ENCODE measurements around the gene THAP8.
A peak's percentile ranks its signal among the peaks of the same experiment; 100 is the strongest.
"Not testable (repeated sequence)": the region's sequence is repeated elsewhere in the genome, so short reads cannot be mapped to it uniquely, and the experiment has no call there.

THAP8 gene, protein sequence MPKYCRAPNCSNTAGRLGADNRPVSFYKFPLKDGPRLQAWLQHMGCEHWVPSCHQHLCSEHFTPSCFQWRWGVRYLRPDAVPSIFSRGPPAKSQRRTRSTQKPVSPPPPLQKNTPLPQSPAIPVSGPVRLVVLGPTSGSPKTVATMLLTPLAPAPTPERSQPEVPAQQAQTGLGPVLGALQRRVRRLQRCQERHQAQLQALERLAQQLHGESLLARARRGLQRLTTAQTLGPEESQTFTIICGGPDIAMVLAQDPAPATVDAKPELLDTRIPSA

DNA sequence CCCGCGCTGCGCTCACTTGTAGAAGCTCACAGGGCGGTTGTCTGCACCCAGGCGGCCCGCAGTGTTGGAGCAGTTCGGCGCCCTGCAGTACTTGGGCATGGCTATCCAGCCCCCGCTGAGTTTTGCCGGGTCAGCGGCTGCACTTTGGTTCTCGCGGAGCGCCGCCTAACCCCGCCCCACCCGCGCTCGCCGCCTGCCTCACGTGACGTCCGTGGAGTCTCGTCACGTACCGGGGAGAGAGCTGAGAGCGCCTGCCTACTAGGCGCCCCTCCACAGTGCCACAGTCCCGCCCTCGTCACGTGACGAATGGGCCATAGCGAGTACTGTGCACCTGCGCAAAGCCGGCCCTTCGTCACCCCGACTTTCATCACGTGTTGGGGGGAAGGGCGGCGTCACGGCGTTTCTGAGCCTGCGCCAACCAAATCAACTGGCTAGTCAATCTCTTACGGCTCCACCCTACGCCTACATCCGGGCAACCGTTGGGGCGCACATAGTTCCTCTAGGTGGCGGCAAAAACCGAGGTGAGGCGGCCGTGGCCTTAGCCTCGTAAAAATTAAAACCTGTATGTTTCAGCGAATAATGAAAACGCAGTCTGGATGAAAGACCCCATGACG is at the start of gene THAP8:
Gene THAP8, minus strand, starts transcription at position 167 of the 614 bp plus-strand sequence. Its CDS starts 68 bp downstream, at position 99.
- peak; percentile 98 for DNase-seq

DNA sequence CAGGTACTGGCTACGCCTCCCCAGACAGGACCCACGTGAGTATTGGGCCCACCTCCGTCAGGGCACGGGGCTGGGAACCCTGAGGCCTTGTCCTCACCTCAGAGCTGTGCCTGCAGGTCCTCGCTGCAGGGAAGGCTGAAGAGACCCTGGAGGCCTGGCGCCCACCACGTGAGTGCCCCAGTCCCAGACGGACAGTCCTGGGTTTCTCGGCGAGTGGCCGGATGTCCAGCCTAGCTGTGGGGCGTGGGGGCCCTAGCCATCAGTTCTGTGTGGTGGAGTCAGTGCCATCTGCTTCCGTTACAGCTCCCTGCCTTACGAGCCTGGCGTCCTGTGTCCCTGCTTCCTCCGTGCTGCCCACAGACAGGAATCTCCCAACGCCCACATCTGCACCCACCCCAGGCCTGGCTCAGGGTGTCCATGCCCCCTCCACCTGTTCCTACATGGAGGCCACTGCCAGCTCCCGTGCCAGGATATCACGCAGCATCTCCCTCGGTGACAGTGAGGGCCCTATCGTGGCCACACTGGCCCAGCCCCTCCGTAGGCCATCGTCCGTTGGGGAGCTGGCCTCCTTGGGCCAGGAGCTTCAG is 49.0 kb upstream of the THAP8 start:
- DNase-seq = no peak

DNA sequence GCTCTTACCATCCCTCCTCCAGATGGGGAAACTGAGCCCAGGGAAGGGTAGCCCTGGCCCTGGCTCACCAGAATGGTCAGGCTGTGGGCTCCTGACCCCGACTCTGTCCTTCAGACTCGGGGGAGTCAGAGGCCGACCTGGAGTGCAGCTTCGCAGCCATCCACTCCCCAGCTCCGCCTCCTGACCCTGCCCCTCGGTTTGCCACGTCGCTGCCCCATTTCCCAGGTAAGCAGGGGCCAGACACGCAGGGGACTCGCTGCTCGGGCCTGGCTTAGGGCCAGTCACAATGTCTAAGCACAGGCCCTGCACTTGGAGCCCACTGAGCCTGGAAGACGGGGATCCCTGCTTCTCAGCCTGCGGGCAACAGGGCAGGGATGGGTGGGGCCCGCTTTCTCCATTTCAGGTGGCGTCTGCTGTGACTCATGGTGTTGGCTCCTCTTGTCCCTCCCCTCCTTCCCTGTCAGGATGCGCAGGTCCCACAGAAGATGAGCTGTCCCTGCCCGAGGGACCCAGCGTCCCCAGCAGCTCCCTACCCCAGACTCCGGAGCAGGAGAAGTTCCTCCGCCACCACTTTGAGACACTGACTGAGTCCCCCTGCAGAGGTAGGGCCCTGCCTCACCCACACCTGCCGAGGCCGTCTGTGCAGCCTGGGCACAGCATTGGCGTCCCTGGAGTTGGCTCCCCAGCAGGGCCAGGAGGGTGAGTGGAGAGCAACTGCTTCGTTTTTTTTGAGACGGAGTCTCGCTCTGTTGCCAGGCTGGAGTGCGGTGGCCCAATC is 47.7 kb upstream of the THAP8 start:
- no peak for DNase-seq

DNA sequence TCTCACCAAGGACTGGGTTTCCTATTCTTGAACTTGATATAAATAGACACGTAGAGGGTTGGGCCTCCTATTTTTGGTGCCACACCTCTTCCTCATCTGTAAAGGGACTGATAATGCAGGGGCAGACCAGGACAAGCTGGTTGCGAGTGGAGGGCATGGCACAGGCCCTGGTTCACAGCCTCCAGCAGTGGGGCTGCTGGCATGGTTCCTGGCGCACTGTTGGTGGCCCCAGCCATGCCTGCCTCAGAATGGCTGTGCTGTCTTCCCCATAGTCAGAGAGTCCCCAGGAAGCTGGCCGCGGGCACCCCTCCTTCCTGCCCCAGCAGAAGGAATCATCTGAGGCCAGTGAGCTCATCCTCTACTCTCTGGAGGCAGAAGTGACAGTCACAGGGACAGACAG is 46.4 kb upstream of the THAP8 start:
- no peak for DNase-seq

DNA sequence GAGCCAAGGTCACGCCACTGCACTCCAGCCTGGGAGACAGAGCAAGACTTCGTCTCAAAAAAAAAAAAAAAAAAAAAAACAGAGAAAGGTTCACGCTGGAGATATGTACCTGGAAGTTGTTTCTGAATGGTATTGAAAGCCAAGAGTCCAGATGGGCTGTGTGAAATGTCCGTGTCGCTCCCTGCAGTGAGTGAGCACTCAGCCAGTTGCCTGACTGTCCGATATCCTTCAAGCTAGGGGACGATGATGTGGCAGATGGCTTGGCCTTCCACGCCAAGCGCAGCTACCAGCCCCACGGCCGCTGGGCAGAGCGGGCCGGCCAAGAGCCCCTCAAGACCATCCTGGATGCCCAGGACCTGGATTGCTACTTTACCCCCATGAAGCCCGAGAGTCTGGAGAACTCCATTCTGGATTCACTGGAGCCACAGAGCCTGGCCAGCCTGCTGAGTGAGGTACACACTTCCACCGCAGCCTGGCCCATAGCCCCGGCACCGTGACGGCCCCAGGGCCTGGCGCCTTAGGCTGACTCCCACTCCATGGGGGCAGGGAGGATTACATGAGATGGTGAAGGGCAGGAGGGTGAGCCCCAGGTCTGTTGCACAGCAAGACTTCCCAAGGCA is 45.2 kb upstream of the THAP8 start:
- DNase-seq = no peak

DNA sequence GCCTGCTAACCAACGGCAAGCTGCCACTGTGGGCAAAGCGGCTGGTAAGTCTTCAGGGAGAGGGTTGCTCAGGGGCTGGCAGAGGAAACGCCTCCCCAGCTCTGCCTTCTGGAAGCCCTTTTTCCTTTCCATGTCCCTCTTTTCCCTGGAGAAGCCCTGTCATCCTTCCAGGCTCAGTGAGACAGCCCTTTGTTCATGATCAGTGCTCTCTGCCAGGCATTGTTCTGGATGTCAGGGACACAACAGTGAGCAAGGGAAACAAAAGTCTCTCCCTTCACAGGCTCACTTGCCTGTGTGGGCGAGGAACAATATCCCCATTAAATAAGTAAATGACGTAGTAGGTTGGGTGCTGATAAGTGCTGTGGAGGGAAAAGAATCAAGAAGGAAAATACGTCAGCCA is 43.0 kb upstream of the THAP8 start:
- DNase-seq = no peak

DNA sequence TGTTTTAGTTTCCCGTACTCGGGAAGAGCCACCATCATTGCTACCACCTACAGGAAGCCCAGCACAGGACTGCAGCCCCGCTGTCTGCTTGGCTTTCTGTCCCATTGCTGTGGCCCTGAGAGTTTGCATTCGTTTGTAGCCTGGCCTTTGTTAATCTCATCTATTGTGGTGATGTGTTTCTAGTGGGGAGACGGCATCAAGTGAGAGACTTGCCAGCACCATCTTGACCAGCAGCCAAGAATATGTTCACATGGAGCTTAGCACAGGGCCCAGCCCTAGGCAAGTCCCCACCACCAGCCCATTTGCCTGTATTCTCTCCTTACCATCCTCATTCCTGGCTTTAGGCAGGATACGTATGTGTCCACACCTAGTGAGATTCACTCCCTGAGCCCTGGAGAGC is 39.6 kb upstream of the THAP8 start:
- DNase-seq = no peak

DNA sequence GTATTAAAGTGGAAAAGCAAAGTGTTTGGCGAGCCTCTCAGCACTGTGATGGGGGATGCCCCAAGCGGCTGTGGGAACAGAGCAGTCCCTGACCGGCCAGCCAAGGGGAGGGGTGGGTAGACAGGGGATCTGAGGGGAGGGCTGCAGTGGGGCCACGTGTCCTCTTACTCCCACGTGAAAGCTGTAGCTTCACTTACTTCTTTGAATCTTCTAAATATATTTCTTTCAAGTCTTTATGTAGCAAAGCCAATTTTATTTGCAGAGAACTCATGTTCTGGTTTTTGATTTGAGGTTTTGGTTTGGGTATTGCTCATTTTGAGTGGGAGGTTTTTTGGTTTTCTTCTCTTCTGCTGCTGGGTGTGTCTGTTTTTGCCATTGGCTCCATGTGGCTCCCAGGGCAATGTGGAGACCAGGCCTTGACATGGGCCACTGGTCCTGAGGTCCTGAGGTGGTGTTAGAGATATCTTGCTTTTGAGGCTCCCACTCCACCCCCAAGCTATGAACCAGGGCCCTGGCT is 39.1 kb upstream of the THAP8 start:
- DNase-seq = no peak

DNA sequence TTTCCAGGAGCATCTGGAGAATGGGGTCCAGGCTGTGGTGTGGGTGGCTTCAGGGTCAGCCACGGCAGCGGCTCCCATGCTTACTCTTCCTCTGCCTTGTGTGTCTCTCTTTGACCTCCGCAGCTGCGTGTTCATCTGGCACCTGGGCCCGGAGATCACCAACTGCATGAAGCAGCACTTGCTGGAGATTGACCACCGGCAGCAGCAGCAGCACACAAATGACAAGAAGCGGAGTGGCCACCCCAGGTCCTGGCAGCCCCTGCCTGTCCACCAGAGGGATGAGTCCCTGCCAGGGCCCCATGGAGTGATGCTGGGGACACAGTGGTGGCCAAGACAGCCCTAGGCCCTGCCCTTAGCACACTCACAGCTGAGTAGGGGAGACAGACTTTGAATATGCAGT is 38.5 kb upstream of the THAP8 start:
- no peak for DNase-seq

DNA sequence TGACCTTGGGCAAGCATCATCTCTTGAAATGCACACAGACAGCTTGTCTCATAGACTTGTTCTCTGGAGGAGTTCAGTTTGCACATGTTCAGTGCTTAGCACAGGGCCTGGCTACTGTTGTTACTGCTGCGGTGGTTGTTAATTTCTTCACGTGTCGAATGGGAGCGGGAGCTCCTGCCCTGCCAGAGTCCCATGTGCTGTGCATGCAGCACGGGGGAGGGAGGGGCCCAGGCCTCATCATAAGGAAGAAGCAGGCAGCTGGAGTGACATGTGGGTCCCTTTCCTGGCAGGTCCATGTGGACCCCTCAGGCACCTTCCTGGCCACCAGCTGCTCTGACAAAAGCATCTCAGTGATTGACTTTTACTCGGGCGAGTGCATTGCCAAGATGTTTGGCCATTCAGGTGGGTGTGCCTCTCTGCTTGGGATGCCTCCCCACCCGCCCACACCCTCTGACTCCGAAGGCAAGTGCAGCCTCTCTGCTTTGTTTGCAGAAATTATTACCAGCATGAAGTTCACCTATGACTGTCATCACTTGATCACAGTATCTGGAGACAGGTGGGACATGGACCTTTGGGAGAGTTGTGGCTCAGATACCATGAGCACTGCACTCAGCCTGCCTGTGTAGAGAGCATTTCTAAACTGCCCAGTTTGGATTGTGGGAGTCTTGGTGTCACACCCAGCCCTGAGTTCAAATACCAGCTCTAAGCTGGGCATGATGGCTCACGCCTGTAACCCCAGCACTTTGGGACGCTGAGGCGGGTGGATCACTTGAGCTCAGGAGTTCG is 37.0 kb upstream of the THAP8 start:
- no peak for DNase-seq

DNA sequence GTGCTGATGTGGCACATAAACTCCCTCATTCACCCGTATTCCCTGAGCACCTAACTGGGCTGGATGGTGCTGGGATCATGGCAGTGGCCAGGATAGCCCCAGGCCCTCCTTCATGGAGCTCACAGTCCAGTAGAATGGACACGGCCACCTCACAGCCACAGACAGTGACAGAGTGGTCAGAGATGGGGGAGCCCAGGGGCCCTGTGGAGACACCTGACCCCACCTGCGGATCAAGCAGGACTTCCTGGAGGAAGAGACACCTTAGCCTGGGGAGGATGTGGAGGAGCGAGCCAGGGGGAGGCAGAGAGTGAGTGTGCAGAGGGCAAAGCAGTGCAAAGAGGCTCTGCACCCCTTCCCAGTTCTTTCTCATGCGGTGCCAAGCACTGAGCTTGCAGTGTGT is 35.8 kb upstream of the THAP8 start:
- DNase-seq = no peak

DNA sequence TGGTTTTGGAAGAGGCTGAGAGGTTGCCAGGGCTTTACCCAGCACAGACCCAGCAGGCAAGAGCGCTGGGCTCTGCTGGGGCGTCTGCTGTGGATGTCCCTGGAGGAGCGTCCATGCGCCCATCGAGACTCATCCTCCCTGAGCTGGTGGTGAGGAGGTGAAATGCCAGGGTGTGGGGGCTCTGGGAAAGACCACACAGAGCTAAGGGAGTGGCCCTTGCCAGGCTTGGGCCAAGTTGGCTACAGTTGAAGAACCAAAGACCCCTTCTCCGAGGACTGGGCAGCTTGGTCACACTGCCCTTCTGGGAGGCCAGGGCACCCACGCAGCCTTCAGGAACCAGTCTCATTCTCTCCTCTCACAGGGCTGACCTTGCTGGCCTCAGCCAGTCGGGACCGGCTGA is 32.2 kb upstream of the THAP8 start:
- DNase-seq = no peak

DNA sequence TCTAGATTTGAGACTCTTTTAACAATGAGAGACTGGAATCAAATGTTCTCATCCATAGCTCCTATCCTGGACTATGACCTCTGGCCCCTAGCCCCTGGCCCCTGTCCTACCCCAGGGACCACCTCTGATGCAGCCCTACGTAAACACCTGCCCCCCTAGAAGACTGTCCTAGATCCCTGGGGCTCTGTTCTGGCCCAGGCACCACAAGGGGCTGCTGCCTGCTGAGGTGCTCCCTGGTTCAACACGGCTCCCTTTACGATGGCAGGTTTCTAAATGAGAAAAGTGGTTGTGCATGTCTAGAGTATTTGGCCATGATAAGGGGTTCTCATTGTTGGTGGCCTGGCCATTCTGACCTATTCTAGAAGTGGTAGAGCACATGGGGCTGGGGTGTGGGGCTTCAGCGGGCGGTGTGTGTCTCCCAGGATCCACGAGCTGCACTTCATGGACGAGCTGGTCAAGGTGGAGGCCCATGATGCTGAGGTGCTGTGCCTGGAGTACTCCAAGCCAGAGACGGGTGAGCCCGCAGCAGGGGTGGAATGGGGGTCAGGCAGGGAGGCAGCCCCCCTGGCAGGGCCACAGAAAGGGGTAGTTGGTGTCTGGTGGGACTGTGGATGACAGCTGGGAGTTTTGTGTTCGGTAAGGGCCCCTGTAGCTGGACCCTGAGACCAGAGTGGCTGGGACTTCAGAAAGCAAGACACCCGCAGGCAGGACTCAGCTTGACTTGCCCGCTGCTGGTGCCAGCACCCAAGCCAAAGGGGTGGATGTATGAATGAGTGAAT is 30.3 kb upstream of the THAP8 start:
- DNase-seq = no peak

DNA sequence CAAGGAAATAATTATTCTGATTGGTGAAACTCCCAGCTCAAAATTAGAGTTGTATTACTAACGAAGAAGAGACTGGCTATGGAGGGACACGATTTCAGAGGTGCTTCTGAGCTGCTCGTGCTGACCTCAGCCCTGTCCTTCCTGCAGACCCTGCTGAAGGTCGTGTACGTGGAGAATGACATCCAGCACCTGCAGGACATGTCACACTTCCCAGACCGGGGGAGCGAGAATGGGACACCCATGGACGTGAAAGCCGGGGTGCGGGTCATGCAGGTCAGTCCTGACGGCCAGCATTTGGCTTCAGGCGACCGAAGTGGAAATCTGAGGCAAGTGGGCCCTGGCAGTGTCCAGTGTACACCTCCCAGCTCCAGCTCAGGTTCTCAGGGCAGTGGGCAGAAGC is 28.8 kb upstream of the THAP8 start:
- DNase-seq = no peak

DNA sequence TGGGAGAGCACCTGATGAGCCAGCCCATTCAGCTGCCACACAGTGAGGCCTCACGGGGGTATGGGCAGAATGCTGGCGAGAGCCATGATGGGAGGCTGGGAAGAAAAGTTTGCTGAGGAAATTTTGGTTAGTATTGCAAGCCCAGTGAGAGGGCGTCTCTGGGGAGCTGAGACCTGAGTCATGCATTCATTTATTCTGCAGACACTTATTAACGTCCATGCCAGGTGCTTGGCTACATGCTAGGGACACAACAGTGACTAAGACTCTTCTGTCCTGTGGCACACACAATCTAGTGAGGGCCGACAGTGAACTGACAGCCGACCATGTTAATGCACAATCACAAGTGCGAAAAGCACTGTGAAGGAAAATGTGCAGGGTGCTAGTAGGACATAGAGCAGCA is 27.8 kb upstream of the THAP8 start:
- DNase-seq = no peak

DNA sequence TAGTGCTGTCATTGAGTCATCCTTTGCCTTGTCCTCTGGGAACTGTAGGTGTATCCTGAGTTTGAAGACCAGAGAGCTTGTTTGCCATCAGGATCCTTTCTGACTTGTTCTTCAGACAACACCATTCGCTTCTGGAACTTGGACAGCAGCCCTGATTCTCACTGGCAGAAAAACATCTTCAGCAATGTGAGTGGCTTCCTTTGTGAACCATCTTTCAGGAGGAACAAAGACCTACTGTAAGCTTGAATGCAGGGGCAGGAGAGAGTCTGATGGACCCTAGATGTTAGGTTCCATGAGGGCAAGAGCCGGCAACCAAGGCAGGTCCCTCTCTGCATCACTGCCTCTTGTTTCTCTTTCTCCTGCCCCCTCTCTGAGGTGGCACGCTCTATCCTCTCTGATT is 27.3 kb upstream of the THAP8 start:
- no peak for DNase-seq

DNA sequence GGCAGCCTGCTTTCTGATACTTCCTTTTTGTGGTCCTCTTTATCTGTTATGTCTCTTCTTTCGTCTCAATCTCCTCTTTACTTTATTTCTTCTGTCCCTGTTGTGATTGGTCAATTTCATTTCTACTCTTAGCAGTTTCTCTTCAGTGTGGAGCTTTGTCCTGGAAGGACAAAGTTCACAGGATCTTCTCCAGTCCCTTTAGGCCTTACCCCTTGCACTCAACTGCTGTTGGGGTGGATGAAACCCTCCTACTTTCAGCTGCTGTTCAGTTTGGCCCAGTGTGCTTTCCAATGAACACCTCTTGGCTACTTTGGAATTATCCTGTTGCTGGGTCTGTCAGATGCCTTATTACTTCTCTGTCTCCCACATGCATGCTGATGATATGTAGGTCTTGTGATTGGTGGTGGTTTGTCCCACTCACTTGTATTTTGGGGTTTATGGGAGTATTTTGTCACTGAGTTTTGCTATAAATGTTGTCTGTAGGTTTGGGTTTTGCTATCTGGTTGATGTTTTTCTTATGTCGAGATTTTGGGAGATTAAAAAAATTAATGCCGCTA is 25.4 kb upstream of the THAP8 start:
- DNase-seq = no peak

DNA sequence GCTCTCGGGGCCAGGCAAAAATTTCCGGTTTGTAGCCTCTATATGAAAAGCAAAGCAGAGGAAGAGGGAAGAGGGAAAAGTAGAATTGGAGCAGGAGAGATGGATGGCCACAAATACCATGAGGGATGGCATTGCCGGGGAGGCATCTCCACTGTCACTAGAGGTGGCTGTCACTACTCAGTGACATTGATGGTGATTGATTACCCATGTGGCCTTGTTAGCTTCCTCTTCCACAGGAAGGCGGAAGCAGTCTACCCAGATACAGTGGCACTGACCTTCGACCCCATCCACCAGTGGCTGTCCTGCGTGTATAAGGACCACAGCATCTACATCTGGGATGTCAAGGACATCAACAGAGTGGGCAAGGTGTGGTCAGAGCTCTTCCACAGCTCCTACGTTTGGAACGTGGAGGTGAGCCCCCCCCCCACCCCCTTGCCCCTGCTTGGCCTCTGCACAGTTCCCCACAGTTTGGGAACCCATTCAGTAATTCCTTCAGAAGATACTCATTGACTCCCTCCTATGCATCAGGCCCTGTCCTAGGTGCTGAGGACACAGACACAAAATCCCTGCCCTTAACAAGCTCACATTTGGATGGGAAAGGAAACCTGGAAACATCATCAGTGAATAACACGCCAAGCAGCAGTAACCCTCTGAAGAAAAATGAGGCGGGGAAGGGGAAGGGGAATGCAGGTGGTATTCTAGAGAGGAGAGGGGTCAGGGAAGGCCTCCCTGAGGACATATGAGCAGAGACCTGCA is 19.2 kb upstream of the THAP8 start:
- no peak for DNase-seq

DNA sequence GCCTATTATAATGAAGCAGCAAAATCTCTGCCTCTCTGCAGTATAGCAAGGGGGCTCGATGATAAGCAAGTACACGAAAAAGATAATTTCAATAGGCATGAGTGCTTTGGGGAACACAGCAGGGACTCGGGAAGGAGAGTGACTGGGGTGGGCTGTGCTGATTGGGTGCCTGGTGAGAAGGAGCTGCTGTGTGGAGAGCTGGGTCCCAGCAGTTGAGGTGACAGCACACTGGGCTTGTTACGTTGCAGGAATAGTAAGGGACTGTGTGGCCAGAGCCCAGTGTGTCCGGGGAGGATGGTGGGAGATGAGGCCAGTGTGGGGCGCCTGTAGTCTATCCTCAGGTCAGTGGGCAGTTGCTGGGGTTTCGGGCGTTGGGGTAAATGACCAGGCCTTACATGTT is 18.0 kb upstream of the THAP8 start:
- no peak for DNase-seq

DNA sequence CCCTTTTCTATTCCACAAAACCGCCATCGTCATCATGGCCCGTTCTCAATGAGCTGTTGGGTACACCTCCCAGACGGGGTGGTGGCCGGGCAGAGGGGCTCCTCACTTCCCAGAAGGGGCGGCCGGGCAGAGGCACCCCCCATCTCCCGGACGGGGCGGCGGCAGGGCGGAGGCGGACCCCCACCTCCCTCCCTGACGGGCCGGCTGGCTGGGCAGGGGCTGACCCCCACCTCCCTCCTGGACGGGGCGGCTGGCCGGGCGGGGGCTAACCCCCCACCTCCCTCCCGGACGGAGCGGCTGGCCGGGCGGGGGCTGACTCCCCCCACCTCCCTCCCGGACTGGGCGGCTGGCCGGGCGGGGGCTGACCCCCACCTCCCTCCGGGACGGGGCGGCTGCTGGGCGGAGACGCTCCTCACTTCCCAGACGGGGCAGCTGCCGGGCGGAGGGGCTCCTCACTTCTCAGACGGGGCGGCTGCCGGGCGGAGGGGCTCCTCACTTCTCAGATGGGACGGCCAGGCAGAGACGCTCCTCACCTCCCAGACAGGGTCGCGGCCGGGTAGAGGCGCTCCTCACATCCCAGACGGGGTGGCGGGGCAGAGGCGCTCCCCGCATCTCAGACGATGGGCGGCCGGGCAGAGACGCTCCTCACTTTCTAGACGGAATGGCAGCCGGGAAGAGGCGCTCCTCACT is 14.9 kb upstream of the THAP8 start:
- DNase-seq = not testable (repeated sequence)

Measured in DMS79 (cell line).